ENCODE results near the gene RNF208.

GRCh38 chr9:137251194-137251461 is 29.1 kb upstream of the RNF208 start, which contains the start of gene STPG3:
- no peak for TF ChIP-seq CTCF (IDR thresholded peaks at IDR 0.05; ENCODE audit: low read length)
- TF ChIP-seq EZH2 (IDR thresholded peaks at IDR 0.05; ENCODE audit: borderline replicate concordance, low read length), result no peak
